Measurements from ENCODE around the gene TUT7.

GRCh38 chr9:86303316-86303975 is 50.8 kb downstream of the TUT7 start:
- TF ChIP-seq MAFK (IDR thresholded peaks at IDR 0.05; ENCODE audit: low read depth, low read length) = 0 out of 2 replicates have a peak, but pooled peaks have one; percentile 11
- TF ChIP-seq, protein P1, sequence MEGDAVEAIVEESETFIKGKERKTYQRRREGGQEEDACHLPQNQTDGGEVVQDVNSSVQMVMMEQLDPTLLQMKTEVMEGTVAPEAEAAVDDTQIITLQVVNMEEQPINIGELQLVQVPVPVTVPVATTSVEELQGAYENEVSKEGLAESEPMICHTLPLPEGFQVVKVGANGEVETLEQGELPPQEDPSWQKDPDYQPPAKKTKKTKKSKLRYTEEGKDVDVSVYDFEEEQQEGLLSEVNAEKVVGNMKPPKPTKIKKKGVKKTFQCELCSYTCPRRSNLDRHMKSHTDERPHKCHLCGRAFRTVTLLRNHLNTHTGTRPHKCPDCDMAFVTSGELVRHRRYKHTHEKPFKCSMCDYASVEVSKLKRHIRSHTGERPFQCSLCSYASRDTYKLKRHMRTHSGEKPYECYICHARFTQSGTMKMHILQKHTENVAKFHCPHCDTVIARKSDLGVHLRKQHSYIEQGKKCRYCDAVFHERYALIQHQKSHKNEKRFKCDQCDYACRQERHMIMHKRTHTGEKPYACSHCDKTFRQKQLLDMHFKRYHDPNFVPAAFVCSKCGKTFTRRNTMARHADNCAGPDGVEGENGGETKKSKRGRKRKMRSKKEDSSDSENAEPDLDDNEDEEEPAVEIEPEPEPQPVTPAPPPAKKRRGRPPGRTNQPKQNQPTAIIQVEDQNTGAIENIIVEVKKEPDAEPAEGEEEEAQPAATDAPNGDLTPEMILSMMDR (conservative IDR thresholded peaks at IDR 0.05; ENCODE audit: low read depth, low read length) = no peak
- TF ChIP-seq SMC3 (IDR thresholded peaks at IDR 0.05; ENCODE audit: low read depth, low read length) = no peak
